Islet of Langerhans (tissue), 1 donor: ENCODE measurements around the gene KBTBD2.
"Not testable (repeated sequence)": the region's sequence is repeated elsewhere in the genome, so short reads cannot be mapped to it uniquely, and the experiment has no call there.

Experiments used
- FAIRE-seq: peaks from one replicate; lab custom pipeline; 2011; peaks lifted over from hg19 to GRCh38; lab: Jason Lieb, UNC

Gene KBTBD2

DNA sequence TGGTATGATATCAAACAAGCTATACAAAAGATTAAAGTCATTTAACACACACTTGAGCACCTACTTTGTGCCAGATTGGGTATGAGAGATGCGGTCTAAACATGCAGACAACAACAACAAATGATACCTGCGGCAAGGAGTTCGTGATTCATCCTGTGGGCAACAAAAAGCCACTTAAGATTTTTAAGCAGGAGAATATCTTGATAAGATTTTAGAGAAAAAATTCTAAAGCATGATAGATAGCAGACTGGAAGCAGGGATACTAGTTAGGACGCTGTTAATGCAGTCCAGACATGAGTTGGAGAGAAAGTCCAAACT is 1.6 kb upstream of the KBTBD2 start:
- no peak for FAIRE-seq

DNA sequence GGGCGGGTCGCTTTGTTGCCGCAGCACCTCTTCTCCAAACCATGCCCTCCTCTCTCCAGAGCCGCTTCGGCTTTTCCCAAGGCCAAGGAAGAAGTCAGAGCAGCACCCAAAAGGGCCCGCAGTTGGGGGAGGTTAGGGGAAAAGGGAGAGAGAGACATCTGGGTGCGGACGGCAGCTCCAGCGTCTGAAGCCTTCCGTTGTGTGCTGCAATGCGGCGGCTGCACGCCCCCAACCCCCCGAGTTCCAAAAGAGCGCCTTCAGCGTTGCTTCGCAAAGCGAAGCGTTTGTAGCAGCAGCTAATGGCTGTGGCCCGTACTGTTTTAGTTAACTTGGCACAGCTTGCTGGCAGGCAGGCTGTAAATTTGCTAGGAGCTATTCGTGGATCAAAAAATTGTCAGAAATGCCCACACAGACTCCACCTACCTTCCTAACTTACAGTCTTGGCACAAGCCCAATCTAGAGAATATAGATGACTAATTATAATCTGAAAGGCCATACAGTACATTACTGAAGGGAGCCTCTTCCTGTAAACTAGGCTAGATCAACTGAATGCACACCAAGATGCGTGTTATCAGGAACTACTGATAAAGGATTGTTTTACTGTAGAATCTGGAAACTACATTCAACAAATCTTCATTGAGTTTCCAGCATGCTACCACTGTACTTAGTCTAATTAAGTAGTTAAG is 1.1 kb upstream of the KBTBD2 start:
- FAIRE-seq = no peak

GRCh38 chr7:32891800-32892520 is 400 bp upstream of the KBTBD2 start:
- FAIRE-seq = no peak

- no peak for FAIRE-seq
Measured at GRCh38 chr7:32890793-32891042, 842 bp downstream of the KBTBD2 start.

GRCh38 chr7:32890010-32890792 is 1.4 kb downstream of the KBTBD2 start:
- FAIRE-seq = no peak

DNA sequence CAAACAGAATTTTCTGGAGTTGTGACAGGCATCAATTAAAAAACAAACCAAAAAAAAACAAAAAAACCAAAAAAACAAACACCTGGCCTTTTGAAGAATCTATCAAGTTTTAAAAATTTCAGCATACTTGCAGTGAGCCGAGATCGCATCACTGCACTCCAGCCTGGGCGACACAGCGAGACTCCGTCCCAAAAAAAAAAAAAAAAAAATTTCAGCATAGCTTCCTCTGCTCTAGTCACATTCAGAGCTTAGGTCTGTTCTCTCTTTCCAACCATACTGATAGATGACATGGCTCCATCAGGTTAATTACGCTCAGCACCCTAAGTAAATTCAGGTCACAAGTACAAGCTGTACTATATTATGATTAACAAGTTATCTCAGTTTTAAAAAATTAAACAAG is 3.1 kb downstream of the KBTBD2 start:
- no peak for FAIRE-seq

GRCh38 chr7:32887395-32887794 is 4.2 kb downstream of the KBTBD2 start:
- no peak for FAIRE-seq

DNA sequence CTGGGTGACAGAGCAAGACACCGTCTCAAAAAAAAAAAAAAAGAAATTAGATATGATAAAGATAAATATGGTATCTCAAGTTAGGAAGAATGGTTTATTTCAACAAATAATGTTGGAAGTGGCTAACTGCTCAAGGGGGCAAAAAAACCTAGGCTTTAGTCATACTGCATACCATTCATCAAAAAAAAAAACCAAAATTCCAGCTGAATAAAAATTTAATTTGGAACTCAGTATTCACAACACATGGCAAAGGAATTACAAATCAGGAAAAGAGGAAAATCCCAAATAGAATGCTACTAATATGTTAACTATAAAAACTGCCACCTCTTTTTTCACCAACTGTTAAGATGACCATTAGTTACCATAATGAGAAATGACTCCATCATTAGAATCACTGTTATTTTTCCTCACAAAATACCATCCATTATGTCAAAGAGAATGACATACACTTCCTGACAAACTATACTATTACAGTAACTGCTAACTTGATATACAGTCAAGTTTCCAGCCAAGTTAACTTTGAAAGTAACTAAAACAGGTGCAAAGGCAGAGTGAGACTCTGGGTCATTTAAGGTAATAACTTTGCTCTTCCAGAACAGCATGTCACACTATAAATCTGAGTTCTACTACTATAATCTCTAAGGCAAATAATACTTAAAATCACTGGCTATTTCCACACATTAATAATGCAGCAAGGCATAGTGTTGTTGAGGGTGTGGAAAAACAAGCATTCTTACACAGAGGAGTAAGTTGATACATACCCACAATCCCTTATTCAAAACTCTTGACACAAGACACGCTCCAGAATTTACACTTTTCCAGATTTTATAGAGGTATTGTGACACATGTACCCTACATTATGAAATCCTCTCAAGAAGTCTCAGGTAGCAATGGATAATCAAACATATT is 10.2 kb downstream of the KBTBD2 start:
- FAIRE-seq = no peak

DNA sequence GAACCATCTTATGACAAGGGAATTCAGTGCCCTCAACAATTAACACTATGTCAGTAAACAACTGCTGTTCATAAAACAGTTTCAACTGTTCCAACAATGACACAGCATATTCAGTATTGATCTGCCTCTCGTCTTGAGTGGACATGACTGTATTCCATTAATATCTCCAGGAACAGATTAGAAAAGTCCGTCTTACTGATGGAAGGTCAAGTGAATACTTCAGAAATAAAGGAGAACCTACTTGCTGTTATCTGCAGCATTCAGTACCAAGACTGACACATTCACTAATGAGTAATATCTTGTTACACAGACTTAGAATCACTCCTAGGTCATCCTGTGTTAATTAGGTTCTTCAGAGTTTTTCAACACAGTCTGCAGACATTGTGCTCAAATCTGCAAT is 12.1 kb downstream of the KBTBD2 start:
- peak; percentile 61 for FAIRE-seq

- FAIRE-seq = not testable (repeated sequence)
Measured at GRCh38 chr7:32878023-32878422, 13.5 kb downstream of the KBTBD2 start.

GRCh38 chr7:32872421-32872820 is 19.1 kb downstream of the KBTBD2 start:
- no peak for FAIRE-seq

- FAIRE-seq = no peak
Measured at GRCh38 chr7:32871624-32872371, 19.8 kb downstream of the KBTBD2 start.

- no peak for FAIRE-seq
Measured at GRCh38 chr7:32870298-32870697, 21.3 kb downstream of the KBTBD2 start.

- FAIRE-seq = no peak
Measured at GRCh38 chr7:32869716-32870115, 21.8 kb downstream of the KBTBD2 start.

DNA sequence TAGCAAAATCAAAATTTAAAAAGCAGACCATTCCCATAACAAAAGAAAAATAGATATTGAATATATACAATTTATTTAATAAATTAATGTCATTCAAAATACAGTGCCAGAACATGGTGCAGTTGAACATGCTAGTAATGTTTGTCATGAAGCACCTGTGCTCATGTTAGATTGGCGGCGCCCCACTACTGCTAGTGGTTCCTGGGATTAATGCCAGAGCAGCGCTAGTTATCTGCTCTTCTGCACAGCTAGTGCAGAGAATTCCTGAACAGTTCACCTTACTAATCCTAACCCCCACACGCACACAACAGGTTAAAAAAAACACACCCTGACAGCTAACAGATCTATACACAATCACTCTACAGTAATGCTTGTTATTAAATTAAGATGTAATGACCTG is 23.4 kb downstream of the KBTBD2 start:
- no peak for FAIRE-seq

- FAIRE-seq = no peak
Measured at GRCh38 chr7:32865448-32866030, 26.0 kb downstream of the KBTBD2 start.

DNA sequence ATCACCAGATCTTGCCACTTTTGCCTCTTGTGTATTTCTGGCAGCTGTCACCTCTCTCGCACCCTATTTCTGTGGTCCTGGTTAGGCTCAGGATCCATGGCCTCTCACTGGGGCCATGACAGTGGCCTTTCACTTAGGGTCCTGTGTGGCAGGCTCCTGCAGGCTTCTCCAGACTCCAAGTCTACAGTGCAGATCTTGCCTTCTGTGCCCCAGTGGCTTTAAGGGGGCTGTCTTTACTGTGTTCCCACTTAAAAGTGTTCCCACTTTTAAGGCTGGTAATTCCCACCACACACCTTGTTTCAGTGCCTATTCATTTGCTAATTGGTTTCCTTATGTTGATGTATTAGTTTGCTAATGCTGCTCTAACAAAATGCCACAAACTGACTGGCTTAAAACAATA is 27.7 kb downstream of the KBTBD2 start:
- FAIRE-seq = not testable (repeated sequence)

- FAIRE-seq = no peak
Measured at GRCh38 chr7:32860090-32860489, 31.5 kb downstream of the KBTBD2 start.

- FAIRE-seq = no peak
Measured at GRCh38 chr7:32858648-32859047, 32.9 kb downstream of the KBTBD2 start.

GRCh38 chr7:32857063-32857462 is 34.5 kb downstream of the KBTBD2 start:
- not testable (repeated sequence) for FAIRE-seq
